Measurements from ENCODE around the gene COL1A2. TPM values are rescaled to one million over a fixed set of nuclear protein-coding genes. Genes with fewer than 3 reads are reported as not detected.

The COL1A2 gene
- total and polyA plus RNA-seq, 2 of the 8 experiments (the other 6 are each of a cell fraction or from before 2014, with no cell fraction given): 45.2 to 87.2 TPM

DNA sequence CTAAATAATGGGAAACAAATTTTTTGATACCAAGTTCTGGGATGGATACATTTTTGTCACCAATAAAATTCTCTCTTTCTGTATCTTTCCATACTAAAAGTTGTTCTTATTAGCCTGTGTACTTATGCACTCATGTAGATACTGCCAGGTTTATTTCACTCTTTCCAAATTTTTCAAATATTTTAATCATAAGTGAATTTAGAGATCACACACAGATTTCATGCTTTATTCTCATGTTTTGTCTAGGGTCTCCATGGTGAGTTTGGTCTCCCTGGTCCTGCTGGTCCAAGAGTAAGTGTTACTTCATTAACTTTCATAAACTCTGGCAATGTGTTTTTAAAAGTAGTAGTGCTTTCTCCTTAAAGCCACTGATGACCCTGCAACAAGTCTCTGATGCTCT is 20.3 kb downstream of the COL1A2 start (continued):
- no peak for TF ChIP-seq ASH2L (IDR thresholded peaks at IDR 0.05; ENCODE audit: low read length)
- no peak for TF ChIP-seq RXRA (IDR thresholded peaks at IDR 0.05; ENCODE audit: insufficient read depth, low read depth, low read length)
- TF ChIP-seq EP300 (IDR thresholded peaks at IDR 0.05; ENCODE audit: borderline replicate concordance in 1 of 2, low read depth in 2 of 2, low read length in 2 of 2): no peak
- no peak for TF ChIP-seq SIRT6 (IDR thresholded peaks at IDR 0.05; ENCODE audit: low read length)
- TF ChIP-seq CHD1 (IDR thresholded peaks at IDR 0.05; ENCODE audit: low read depth, low read length): no peak
